Glomerular visceral epithelial cell (primary cell): Measurements from ENCODE around the gene SLITRK1.

ENCODE experiments used
- DNase-seq: peaks from one replicate; pipeline ENCODE4 v3.0.0-alpha.2; 2016; ENCODE audit errors: extremely low spot score

The SLITRK1 gene

DNA sequence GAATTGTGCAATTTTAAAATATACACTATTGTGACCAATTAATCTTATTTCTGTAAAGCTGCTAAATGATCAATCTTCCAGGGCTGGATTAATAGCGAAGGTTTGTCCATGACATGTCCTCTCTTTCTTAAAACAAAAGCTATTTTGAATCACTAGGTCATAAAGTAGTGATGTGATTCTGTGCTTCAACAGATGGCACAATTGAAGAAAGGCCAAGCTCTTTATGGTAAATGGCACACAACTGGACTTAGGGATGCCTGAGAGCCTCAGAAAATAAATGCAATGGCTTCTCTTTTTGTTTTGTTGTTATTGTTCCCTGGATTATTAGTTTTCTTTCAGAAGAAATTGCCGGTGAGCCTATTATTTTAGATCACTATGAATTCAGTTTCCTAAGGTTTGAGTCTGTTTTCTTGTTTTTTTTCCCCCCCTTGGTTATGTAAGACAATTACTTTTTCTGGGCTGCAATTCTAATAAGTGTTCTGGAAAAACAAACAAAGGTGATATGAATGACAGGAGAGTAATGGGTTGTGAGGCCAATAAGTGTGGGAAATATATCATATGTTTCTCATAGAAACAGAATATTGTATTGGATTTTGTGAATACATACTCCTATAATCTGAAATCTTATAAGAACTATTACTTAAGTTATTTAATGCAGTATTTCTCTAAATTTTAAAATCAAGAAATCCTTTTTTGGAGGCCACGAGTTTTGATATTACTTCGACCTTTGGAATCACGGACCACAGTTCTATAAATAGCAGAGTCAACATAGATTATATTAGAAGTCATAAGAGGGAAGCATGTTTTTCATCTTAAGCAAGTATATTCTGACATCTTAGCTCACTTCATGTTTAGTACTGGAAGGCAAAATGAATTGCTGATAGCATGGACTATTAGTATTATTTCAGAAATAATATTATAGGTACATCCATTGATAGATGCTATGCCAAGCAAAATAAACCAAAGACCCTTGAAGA lies 16.8 kb downstream of the SLITRK1 start:
- DNase-seq = no peak

DNA sequence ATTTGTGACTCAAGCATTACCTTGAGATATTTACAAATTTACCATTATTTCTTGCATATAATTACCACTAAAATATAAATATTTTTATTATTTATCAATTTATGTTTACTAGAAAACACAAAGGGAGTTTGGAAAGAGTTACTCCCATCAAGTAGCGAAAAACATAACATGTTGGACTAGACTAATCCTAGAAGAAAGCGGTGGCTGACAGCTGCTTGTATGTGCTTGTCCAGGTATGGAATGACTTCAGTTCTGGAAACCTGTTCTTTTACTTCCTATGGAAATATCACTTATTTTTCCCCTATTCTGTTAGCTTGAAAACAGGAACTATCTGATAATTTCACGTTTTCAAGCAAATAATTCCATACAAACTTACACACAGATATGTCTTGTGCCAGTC lies 28.5 kb downstream of the SLITRK1 start:
- DNase-seq = no peak

DNA sequence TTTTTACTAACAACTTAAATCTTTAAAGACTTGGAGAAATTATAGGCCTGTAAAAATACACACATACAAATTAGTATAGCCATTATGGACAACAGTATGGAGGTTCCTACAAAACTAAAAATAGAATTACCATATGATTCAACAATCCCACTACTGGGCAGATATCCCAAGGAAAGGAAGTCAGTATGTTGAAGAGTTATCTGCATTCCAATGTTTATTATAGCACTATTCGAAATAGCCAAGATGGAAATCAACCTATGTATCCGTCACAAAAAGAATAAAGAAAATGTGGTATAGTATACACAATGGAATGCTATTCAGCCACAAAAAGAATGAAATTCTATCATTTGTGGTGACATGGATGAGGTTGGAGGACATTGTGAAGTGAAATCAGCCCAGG lies 37.2 kb downstream of the SLITRK1 start:
- no peak for DNase-seq

DNA sequence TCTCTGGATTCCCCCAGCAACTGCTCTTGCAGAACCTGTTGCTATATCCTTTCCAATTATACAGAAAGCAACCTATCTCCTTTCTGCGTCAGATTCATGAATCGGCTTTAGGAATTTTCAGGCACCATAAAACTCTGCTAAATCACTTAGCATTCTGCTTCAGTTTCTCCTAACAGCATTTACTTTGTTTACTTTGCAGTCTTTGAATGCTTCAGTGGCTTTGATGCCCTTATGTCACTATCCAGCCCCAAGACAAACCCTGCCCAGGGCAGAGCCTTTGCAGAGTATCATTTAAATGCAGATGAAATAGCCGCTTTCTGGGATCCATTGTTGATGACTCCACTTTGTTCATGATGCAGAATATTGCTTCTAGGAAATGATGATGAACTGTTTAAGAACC lies 43.1 kb downstream of the SLITRK1 start:
- no peak for DNase-seq

DNA sequence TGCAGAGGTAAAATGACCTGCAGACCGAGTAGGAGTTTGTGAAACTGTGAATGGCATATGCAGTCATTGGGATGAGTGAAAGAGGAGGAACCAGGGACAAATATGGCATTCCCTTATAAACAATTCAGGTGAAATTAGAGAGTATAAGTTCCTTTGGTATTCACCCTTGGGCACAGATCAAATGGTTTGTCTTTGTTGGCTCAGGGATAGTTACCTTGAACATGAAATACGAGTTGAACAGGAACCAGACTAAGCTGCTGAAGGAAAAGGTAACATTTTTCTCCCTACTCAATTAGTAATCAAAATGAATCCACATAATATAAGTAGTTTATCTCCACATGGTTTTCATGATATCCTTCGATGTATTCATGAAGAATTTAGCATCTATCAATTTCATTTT lies 50.5 kb downstream of the SLITRK1 start:
- no peak for DNase-seq

DNA sequence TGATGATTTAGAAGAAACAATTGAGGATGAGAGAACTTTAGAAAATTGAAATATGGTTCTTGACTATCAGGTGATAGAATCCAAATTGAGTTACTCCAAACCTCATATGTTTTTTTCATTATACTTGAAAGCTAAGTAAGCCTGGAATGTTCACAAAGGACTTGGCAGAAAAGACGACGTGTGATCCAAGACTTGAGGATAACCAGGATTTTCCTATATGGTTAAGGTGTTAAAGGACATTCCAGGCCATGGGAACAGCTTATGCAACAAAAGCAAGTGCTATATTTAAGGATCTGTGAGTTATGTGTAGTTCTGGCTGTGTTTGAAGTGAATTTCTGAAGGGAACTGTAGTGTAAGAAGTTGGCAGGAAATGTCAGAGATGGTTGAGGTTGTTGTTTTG lies 52.5 kb downstream of the SLITRK1 start:
- DNase-seq = no peak

DNA sequence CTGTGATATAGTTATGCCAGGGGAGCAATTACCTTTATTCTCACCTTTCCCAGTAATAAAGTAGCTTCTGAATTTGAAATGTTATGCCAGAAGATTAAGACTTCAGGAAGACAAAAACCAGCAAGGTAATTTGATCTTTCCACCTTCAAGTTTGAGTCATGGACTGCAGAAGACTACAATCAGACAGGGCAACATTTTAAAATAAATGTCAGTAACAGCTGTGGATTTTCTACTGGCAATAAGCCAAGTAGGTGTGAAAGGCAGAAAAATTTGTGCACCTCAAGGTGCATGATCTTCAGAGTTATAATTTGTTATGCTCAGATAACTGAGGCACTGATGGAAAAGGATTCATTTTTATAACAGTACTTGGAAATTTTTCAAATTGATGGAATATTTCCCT lies 54.9 kb downstream of the SLITRK1 start:
- DNase-seq = no peak
